Natural killer cell (primary cell): Measurements from ENCODE around the gene RNF26. TPM values are rescaled to one million over a fixed set of nuclear protein-coding genes. Genes with fewer than 3 reads are reported as not detected.

Source experiments
- ATAC-seq, 3 donors: fragments of 150-1000 bp in 2 of 3; fragments of 200-7000 bp in 1 of 3; cut with Tn5 transposase; 1 replicate in 1 of 3; 2 replicates in 2 of 3; pipeline ENCODE4 v1.10.0; 2021; ENCODE audit warnings: mild to moderate bottlenecking in 2 of 3, moderate library complexity in 2 of 3
- DNase-seq, 2 donors: peaks; one replicate each; pipeline versions ENCODE4 v3.0.0 to v3.0.0-alpha.2; 2013 to 2021; ENCODE audit warnings: mixed read lengths in 1 of 2
- H3K27ac ChIP-seq: one replicate; pipeline ENCODE4 v1.5.1; 2013; ENCODE audit warnings: mild to moderate bottlenecking, low read length
- H3K27me3 ChIP-seq: one replicate; pipeline ENCODE4 v1.6.1; 2013; ENCODE audit warnings: low read length; ENCODE audit not compliant: control insufficient read depth, insufficient read depth
- H3K36me3 ChIP-seq: one replicate; pipeline ENCODE4 v1.6.1; 2013; ENCODE audit warnings: low read length; ENCODE audit not compliant: control insufficient read depth, insufficient read depth
- H3K4me1 ChIP-seq: one replicate; pipeline ENCODE4 v1.6.1; 2013; ENCODE audit warnings: low read length; ENCODE audit not compliant: control insufficient read depth, insufficient read depth
- H3K4me3 ChIP-seq: one replicate; pipeline ENCODE4 v1.5.1; 2013; ENCODE audit warnings: low read length
- H3K9me3 ChIP-seq: one replicate; pipeline ENCODE4 v1.6.1; 2013; ENCODE audit warnings: low read length; ENCODE audit not compliant: control insufficient read depth, insufficient read depth
- H3K27ac Mint-ChIP-seq, 2 donors: one replicate each; pipeline ENCODE4 v1.8.0; 2022; ENCODE audit warnings: mild to moderate bottlenecking in 2 of 2, mixed read lengths in 2 of 2, moderate library complexity in 1 of 2
- H3K27me3 Mint-ChIP-seq, 2 donors: one replicate each; pipeline ENCODE4 v1.8.0; 2022; ENCODE audit warnings: low read depth in 2 of 2, mixed read lengths in 2 of 2
- H3K36me3 Mint-ChIP-seq: one replicate; pipeline ENCODE4 v1.8.0; 2022; ENCODE audit warnings: mixed read lengths
- H3K4me1 Mint-ChIP-seq, 2 donors: one replicate each; pipeline ENCODE4 v1.8.0; 2022; ENCODE audit warnings: mixed read lengths in 2 of 2
- H3K4me3 Mint-ChIP-seq: one replicate; pipeline ENCODE4 v1.8.0; 2022; ENCODE audit warnings: mild to moderate bottlenecking, moderate library complexity, mixed read lengths
- H3K9me3 Mint-ChIP-seq, 2 donors: one replicate each; pipeline ENCODE4 v1.8.0; 2022; ENCODE audit warnings: mixed read lengths in 2 of 2
- WGBS: methylation state at CpG from one replicate; pipeline ENCODE4 v1.1.7; 2013; ENCODE audit warnings: missing lambda C conversion rate; ENCODE audit not compliant: insufficient coverage; 5-methylcytosine and 5-hydroxymethylcytosine counted together
- intact Hi-C: fragments of 100-400 bp; cut with micrococcal nuclease; formaldehyde crosslinking; loops from one replicate; pipeline ENCODE4 v1.14.2; 2022
- total RNA-seq, 4 donors: library from RNA; stranded (reverse); fragments of 120-200 nt in 1 of 4; gene quantifications; one replicate each; pipeline versions ENCODE4 v1.2.3 to v1.2.4, GENCODE V29; 2013 to 2022
- TF ChIP-seq, protein P1 (sequence below): fragments of 200-600 bp; IDR thresholded peaks from one replicate; pipeline ENCODE4 v1.8.0; 2022; ENCODE audit warnings: antibody characterized with exemption

RNF26 gene
- total RNA-seq, 3 donors from 2014 or later (not counting 1 experiment from before 2014, with no cell fraction given) = 18.0 to 21.8 (median 18.1) TPM

DNA sequence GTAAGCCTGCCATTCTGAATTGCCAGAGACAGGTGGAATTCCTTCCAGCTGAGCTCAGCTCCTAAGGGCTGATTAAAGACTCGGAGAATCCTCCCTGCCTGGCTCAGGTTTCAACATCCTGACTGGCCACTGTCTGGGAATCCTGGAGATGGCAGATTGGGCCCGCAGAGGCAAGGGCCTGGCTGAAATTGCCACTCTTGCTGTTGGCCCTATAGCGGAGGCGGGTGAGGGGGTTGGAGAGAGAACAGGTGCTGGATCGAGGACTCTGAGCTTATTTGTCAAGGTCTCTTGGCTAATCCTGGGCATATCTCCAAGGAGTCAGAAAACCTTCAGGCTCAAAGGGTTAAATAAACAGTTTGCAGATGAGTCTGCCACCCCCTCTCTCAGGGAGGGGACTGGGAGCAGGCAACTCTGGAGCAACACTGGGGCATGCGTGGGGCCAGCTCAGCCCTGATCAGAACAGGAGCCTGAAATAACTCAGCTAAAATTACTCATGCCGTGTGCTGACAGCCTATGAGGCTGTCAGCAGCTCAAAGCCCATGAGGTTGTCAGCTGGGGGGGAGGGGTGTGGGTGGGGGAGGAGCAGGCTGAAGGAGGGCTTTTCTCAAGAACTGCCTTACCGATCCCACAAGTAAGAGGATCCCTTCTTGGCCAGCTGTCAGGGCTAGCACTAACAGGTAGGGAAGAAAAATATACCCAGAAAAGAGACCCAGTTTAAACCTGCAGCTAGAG lies 26.9 kb downstream of the RNF26 start:
- Histone ChIP-seq H3K27ac (no peak overlapping the region), H3K9me3 (no peaks in the 10 kb centered on the region), H3K4me3 (no peak overlapping the region), H3K27me3 (peaks cover 27% of the 10 kb centered on the region), H3K4me1 (peaks cover 17% of the 10 kb centered on the region), H3K36me3 (no peaks in the 10 kb centered on the region)
- H3K4me1 Mint-ChIP-seq = peaks cover 13 to 15% of the 10 kb centered on the region in 2 donors
- no peak for DNase-seq
- TF ChIP-seq, protein P1, sequence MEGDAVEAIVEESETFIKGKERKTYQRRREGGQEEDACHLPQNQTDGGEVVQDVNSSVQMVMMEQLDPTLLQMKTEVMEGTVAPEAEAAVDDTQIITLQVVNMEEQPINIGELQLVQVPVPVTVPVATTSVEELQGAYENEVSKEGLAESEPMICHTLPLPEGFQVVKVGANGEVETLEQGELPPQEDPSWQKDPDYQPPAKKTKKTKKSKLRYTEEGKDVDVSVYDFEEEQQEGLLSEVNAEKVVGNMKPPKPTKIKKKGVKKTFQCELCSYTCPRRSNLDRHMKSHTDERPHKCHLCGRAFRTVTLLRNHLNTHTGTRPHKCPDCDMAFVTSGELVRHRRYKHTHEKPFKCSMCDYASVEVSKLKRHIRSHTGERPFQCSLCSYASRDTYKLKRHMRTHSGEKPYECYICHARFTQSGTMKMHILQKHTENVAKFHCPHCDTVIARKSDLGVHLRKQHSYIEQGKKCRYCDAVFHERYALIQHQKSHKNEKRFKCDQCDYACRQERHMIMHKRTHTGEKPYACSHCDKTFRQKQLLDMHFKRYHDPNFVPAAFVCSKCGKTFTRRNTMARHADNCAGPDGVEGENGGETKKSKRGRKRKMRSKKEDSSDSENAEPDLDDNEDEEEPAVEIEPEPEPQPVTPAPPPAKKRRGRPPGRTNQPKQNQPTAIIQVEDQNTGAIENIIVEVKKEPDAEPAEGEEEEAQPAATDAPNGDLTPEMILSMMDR = no peak
- H3K4me3 Mint-ChIP-seq = no peak overlapping the region
- H3K27ac Mint-ChIP-seq = no peak overlapping the region
- ATAC-seq = no peak
- 83% methylated on average over 8 of the region's 8 CpGs for WGBS
- intact Hi-C loops = no loop called here
- peaks cover 6% of the 10 kb centered on the region for H3K36me3 Mint-ChIP-seq
- no peaks in the 10 kb centered on the region for H3K9me3 Mint-ChIP-seq
- peaks cover 52 to 55% of the 10 kb centered on the region in 2 donors for H3K27me3 Mint-ChIP-seq

DNA sequence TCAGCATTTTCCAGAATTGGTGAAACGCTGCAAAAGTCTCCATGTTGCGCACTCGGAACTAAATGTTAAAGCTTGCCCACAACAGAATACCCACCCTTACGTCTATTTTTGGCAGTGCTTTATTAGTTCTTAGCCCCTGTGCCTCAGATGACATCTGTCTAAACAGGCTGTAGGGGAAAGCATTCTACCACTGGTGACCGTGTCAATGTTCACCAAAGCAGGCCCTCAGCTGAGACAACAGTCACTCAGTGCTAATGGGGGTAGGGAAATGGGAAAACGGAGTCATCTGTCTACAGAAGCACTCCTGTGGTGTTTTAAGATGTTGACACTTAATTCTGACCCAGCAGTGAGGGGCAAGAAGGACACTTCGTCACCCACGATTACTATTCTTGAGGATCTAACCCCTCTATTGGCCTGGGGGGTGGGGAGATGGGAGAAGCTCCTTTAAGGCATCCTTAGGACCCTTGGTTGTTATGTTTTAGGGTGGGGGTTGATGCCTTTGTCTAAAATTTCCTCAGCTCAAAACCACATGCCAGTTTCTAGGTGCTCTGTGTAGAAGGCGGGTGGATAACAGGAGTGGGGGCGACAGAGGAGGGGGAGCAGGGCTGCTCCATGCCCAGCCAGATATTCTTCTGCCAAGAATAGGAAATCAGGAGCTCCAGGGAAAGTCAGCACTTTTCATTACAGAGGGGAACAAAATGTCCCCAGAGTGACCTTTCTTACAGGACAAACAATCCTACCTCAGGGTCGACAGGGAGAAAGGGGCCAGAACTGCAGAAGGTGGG lies 27.8 kb downstream of the RNF26 start:
- no peak overlapping the region for H3K4me3 ChIP-seq
- H3K27me3 ChIP-seq = peaks cover 27% of the 10 kb centered on the region
- Mint-ChIP-seq H3K4me3 (peak overlapping the region; percentile 58), H3K27ac (no peak overlapping the region), H3K4me1 (peaks cover 7% of the 10 kb centered on the region in 2 donors), H3K27me3 (peaks cover 55 to 64% of the 10 kb centered on the region in 2 donors), H3K9me3 (no peaks in the 10 kb centered on the region), H3K36me3 (peaks cover 6% of the 10 kb centered on the region)
- no peaks in the 10 kb centered on the region for H3K9me3 ChIP-seq
- WGBS = 93% methylated on average over 10 of the region's 11 CpGs
- no peaks in the 10 kb centered on the region for H3K36me3 ChIP-seq
- H3K27ac ChIP-seq = no peak overlapping the region
- H3K4me1 ChIP-seq = peaks cover 11% of the 10 kb centered on the region
- ATAC-seq (no peak), DNase-seq (no peak)
- TF ChIP-seq, protein P1 = no peak
- intact Hi-C loops = no loop called here

DNA sequence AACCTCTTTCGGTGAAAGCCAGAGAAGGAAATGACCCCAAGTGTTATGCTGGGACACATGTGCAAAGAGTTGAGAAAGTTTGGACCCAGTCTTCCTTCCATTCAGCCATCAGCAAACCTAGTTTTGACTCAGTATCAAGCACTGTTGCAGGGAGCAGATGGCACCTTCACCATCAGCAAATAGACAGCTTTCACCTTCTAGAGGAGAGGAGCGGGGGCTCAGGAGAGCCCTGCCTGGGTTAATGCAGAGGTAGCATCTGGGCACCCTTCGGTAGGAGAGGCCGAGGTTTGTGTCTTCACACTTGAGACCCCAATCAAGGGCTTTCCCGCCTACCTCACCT lies 28.4 kb downstream of the RNF26 start:
- no peak for DNase-seq
- TF ChIP-seq, protein P1 = no peak
- intact Hi-C loops = no loop called here
- Mint-ChIP-seq H3K4me3 (peak overlapping the region; percentile 58), H3K27me3 (peaks cover 55 to 63% of the 10 kb centered on the region in 2 donors), H3K36me3 (peaks cover 6% of the 10 kb centered on the region), H3K9me3 (no peaks in the 10 kb centered on the region), H3K4me1 (peaks cover 7% of the 10 kb centered on the region in 2 donors), H3K27ac (no peak overlapping the region)
- Histone ChIP-seq H3K4me3 (no peak overlapping the region), H3K4me1 (peaks cover 11% of the 10 kb centered on the region), H3K27me3 (peaks cover 27% of the 10 kb centered on the region), H3K9me3 (no peaks in the 10 kb centered on the region), H3K36me3 (no peaks in the 10 kb centered on the region), H3K27ac (no peak overlapping the region)
- WGBS = 89% methylated on average over 5 of the region's 5 CpGs
- no peak for ATAC-seq
